Regular cardiac myocyte (primary cell): ENCODE results near the gene PFKFB2. TPM values are rescaled to one million over a fixed set of nuclear protein-coding genes. Genes with fewer than 3 reads are reported as not detected.

Experiments
- total RNA-seq: library from RNA; depleted of rRNA; stranded (reverse); fragments of >200 nt; gene quantifications from 2 replicates; pipeline ENCODE4 v1.2.3, GENCODE V29; 2014

PFKFB2 gene
- total RNA-seq, result 1.5 and 6.5 TPM in 2 replicates

GRCh38 chr1:207052911-207053769 lies at the start of gene PFKFB2:
Gene PFKFB2 (plus strand): TSS chr1:207053275. CDS start chr1:207054718, 1,443 bp downstream.

GRCh38 chr1:207032528-207033017 lies 20.5 kb upstream of the PFKFB2 start, which contains the start of gene C1orf116:
Gene C1orf116 (minus strand): TSS chr1:207032756. CDS start chr1:207027598, 5,158 bp downstream.

GRCh38 chr1:207051191-207051943 lies 1.7 kb upstream of the PFKFB2 start, which contains the start of gene YOD1:
Gene YOD1 (minus strand): TSS chr1:207051208. CDS start chr1:207051030, 178 bp downstream.

GRCh38 chr1:207088701-207089626 lies 35.9 kb downstream of the PFKFB2 start, which contains the start of gene C4BPB:
Gene C4BPB (plus strand): TSS chr1:207088860. CDS start chr1:207089532, 672 bp downstream.

DNA sequence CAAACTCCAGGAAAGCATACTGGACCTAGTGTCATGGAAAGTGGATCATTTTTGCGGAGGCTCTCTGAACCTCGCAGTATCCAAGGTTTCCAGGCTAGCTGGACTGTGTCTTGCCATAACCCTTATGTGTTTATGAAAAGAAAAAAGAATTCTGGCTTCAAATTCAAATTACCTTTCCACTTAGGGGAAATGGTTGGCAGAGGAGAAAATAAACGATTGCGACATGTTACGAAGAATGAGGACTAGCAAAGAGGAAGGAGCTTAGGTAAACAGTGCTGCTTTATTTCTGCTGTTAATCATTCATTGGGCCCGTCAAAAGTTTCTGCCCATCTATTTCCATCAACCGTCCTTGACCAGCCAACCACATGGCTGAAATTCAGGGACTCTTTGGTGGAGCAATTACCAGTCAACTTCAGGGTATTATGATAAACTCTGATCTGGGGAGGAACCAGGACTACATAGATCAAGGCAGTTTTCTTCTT lies 50.9 kb downstream of the PFKFB2 start, which contains the start of gene C4BPA:
Gene C4BPA (plus strand): TSS at position 342 of the 482 bp plus-strand sequence. CDS start 8,793 bp downstream, outside the sequence.

Other genes with a start within 250 kb of the PFKFB2 start
- not detected in 2 replicates for gene IL20, start 187.7 kb upstream of the PFKFB2 start, total RNA-seq
- gene IL24, start 155.8 kb upstream of the PFKFB2 start, total RNA-seq, result 1.7 and 3.7 TPM in 2 replicates
- gene FCMR, start 131.3 kb upstream of the PFKFB2 start, total RNA-seq, result not detected in 2 replicates
- gene PIGR, start 106.8 kb upstream of the PFKFB2 start, total RNA-seq, result under 0.01 TPM in 2 replicates
- under 0.01 TPM in 1 of 2 replicates, not detected in the other for gene FCAMR, start 82.8 kb upstream of the PFKFB2 start, total RNA-seq
- under 0.01 TPM in 1 of 2 replicates, not detected in the other for gene C1orf116, start 20.5 kb upstream of the PFKFB2 start, total RNA-seq
- gene YOD1, start 2.1 kb upstream of the PFKFB2 start, total RNA-seq, result 7.3 and 7.9 TPM in 2 replicates
- not detected in 2 replicates for gene C4BPB, start 35.6 kb downstream of the PFKFB2 start, total RNA-seq
- not detected in 2 replicates for gene C4BPA, start 51.0 kb downstream of the PFKFB2 start, total RNA-seq